Endothelial cell of umbilical vein (primary cell): ENCODE measurements around the gene LRCH3. TPM values are rescaled to one million over a fixed set of nuclear protein-coding genes. Genes with fewer than 3 reads are reported as not detected.
A peak's percentile ranks its signal among the peaks of the same experiment; 100 is the strongest.

Experiments
- BruUV-seq: library from RNA; stranded (reverse); fragments of 400-500 nt; replicated peaks from 2 replicates; lab custom pipeline; 2021; lab: Mats Ljungman, UMichigan
- CTCF ChIA-PET: fragments of 300-600, 350-600 bp; sonication (Branson Sonifier 250); formaldehyde crosslinking; loops from one replicate; lab custom pipeline; 2021; ENCODE audit warnings: antibody characterized with exemption, inconsistent platforms; lab: Charles Lee
- POLR2A ChIA-PET: fragments of 300-600, 350-600 bp; sonication (Branson Sonifier 250); formaldehyde crosslinking; loops from one replicate; lab custom pipeline; 2021; ENCODE audit warnings: antibody characterized with exemption, inconsistent platforms; lab: Charles Lee
- DNase-seq: peaks from one replicate; pipeline ENCODE4 v3.0.0-alpha.2; 2011; ENCODE audit warnings: low read depth, low spot score
- FAIRE-seq: peaks from 2 replicates; lab custom pipeline; 2011; peaks lifted over from hg19 to GRCh38; lab: Jason Lieb, UNC
- H2AFZ ChIP-seq: 2 replicates; pipeline ENCODE4 v1.6.0; 2012; ENCODE audit warnings: low read depth, low read length, control low read depth, inconsistent platforms
- H3K27ac ChIP-seq: 2 replicates; pipeline ENCODE4 v1.5.1; 2011; ENCODE audit warnings: low read depth, mild to moderate bottlenecking, control low read depth, low read length, moderate library complexity; ENCODE audit not compliant: insufficient read depth
- H3K27me3 ChIP-seq, 2 experiments: 2 replicates each; pipeline versions ENCODE4 v1.6.0 to v1.6.1; 2011; ENCODE audit warnings: low read length in 2 of 2, mixed read lengths in 1 of 2; ENCODE audit not compliant: control insufficient read depth in 2 of 2, insufficient read depth in 2 of 2
- H3K36me3 ChIP-seq, 2 experiments: 2 replicates in 1 of 2; 3 replicates in 1 of 2; pipeline ENCODE4 v1.5.1; 2011; ENCODE audit warnings: low read length in 2 of 2, mild to moderate bottlenecking in 1 of 2, moderate library complexity in 1 of 2; ENCODE audit not compliant: control insufficient read depth in 2 of 2, insufficient read depth in 2 of 2; ENCODE audit errors: extremely low read depth in 1 of 2
- H3K4me1 ChIP-seq: 3 replicates; pipeline ENCODE4 v1.5.1; 2011; ENCODE audit warnings: mild to moderate bottlenecking, low read length; ENCODE audit not compliant: control insufficient read depth, insufficient read depth; ENCODE audit errors: extremely low read depth
- H3K4me2 ChIP-seq: 2 replicates; pipeline ENCODE4 v1.6.1; 2011; ENCODE audit warnings: low read length, control low read depth, mixed read lengths; ENCODE audit not compliant: insufficient read depth
- H3K4me3 ChIP-seq, 3 experiments: fragments of 200-600 bp in 1 of 3; sonication (generic), shearing (Covaris generic) in 1 of 3; replicated peaks in 1 of 3; 2 replicates each; pipeline ENCODE4 v1.5.1; 2011 to 2016; ENCODE audit warnings: control low read depth in 3 of 3, low read length in 3 of 3, mild to moderate bottlenecking in 2 of 3, inconsistent platforms in 1 of 3, low read depth in 1 of 3, moderate library complexity in 1 of 3; ENCODE audit not compliant: insufficient read depth in 1 of 3
- H3K79me2 ChIP-seq: 2 replicates; pipeline ENCODE4 v1.6.0; 2012; ENCODE audit warnings: low read length, inconsistent platforms; ENCODE audit not compliant: control insufficient read depth, insufficient read depth
- H3K9ac ChIP-seq: replicated peaks from 2 replicates; pipeline ENCODE3; 2011; ENCODE audit warnings: low read length, control low read depth; ENCODE audit not compliant: insufficient read depth; ENCODE audit errors: extremely low read depth
- H3K9me1 ChIP-seq: replicated peaks from 3 replicates; pipeline ENCODE4 v1.6.0; 2011; ENCODE audit warnings: mild to moderate bottlenecking, low read length; ENCODE audit not compliant: control insufficient read depth, insufficient read depth; ENCODE audit errors: extremely low read depth
- H3K9me3 ChIP-seq: replicated peaks from 2 replicates; pipeline ENCODE4 v1.5.1; 2012; ENCODE audit warnings: low read length, inconsistent platforms; ENCODE audit not compliant: control insufficient read depth, insufficient read depth
- H4K20me1 ChIP-seq: replicated peaks from 2 replicates; pipeline ENCODE3; 2011; ENCODE audit warnings: mild to moderate bottlenecking, low read length; ENCODE audit not compliant: control insufficient read depth, insufficient read depth; ENCODE audit errors: extremely low read depth
- EZH2 ChIP-seq: IDR thresholded peaks from 2 replicates; pipeline ENCODE4 v1.6.1; 2012; ENCODE audit warnings: borderline replicate concordance, low read depth, mild to moderate bottlenecking, moderate library complexity, low read length, inconsistent platforms; ENCODE audit not compliant: severe bottlenecking
- FOS ChIP-seq: IDR thresholded peaks from 2 replicates; pipeline ENCODE4 v1.6.1; 2011; ENCODE audit warnings: mild to moderate bottlenecking, low read length, moderate library complexity, borderline replicate concordance; ENCODE audit not compliant: insufficient read depth
- GATA2 ChIP-seq: IDR thresholded peaks from 2 replicates; pipeline ENCODE4 v1.7.0; 2011; ENCODE audit warnings: low read depth, mild to moderate bottlenecking, moderate library complexity, mixed read lengths, low read length; ENCODE audit not compliant: insufficient read length, insufficient read depth
- JUN ChIP-seq: IDR thresholded peaks from 2 replicates; pipeline ENCODE4 v1.6.1; 2011; ENCODE audit warnings: borderline replicate concordance, low read depth; ENCODE audit not compliant: insufficient read length, insufficient read depth
- MAX ChIP-seq: IDR thresholded peaks from 2 replicates; pipeline ENCODE4 v1.6.1; 2011; ENCODE audit not compliant: insufficient read depth, insufficient read length
- MYC ChIP-seq: IDR thresholded peaks from one replicate; pipeline ENCODE4 v1.6.1; 2011; ENCODE audit warnings: mild to moderate bottlenecking, low read depth, low read length
- POLR2A ChIP-seq: IDR thresholded peaks from 2 replicates; pipeline ENCODE4 v1.6.1; 2012; ENCODE audit warnings: low read depth, mild to moderate bottlenecking, control low read depth, low read length
- POLR2AphosphoS5 ChIP-seq: IDR thresholded peaks from 2 replicates; pipeline ENCODE4 v1.6.1; 2012; ENCODE audit warnings: low read depth, mild to moderate bottlenecking, control low read depth, low read length, moderate library complexity; ENCODE audit not compliant: insufficient read depth
- dilution Hi-C: fragments of 300-500 bp; cut with MboI; formaldehyde crosslinking; loops from one replicate; pipeline ENCODE4 v1.15.0; 2019; ENCODE audit warnings: low sequenced_read_pairs; ENCODE audit not compliant: extremely low pct_ligation_motif_present
- intact Hi-C: fragments of 100-400 bp; cut with micrococcal nuclease; formaldehyde crosslinking; loops from one replicate; pipeline ENCODE4 v1.10.0; 2022
- polyA plus RNA-seq, 4 experiments: library from polyadenylated mRNA; depleted of rRNA in 3 of 4; stranded (reverse) in 3 of 4; unstranded in 1 of 4; fragments of >200 nt; gene quantifications; 2 replicates each; pipeline versions ENCODE4 v1.2.1 to v1.2.3, GENCODE V29; 2011 to 2012; ENCODE audit warnings: missing spikeins in 1 of 4
- total RNA-seq: library from RNA; stranded (reverse); gene quantifications from 2 replicates; pipeline ENCODE4 v1.2.3, GENCODE V29; 2021
- TF ChIP-seq, protein P1 (sequence below), 2 donors: IDR thresholded peaks; 1 replicate in 1 of 2; 2 replicates in 1 of 2; pipeline ENCODE4 v1.5.1; 2011; ENCODE audit warnings: low read length in 2 of 2, mild to moderate bottlenecking in 2 of 2, moderate library complexity in 2 of 2, control low read depth in 1 of 2, inconsistent platforms in 1 of 2, low read depth in 1 of 2; ENCODE audit not compliant: insufficient read depth in 1 of 2; ENCODE audit errors: extremely low read depth in 1 of 2

Gene LRCH3
- total and polyA plus RNA-seq, 2 donors (not counting 3 experiments of a cell fraction or from before 2014, with no cell fraction given): 43.9 to 60.3 TPM

GRCh38 chr3:197791892-197792647 lies 1.0 kb downstream of the LRCH3 start:
- peaks cover 2% of the 10 kb centered on the region for H4K20me1 ChIP-seq
- DNase-seq (peak; percentile 57), FAIRE-seq (no peak)
- H2AFZ ChIP-seq: peak overlapping the region; percentile 95
- H3K36me3 ChIP-seq: no peaks in the 10 kb centered on the region
- POLR2A ChIA-PET: interaction anchor here (1.1 kb wide), 1 partner anchor 9 kb away, joined by 4 read pairs; no protein-coding TSS in a partner anchor
- peak overlapping the region; percentile 98 for H3K9ac ChIP-seq
- H3K4me2 ChIP-seq: peak overlapping the region; percentile 98
- intact Hi-C loops: loop anchor here (1.0 kb wide), 1 partner anchor 43 kb away; the partner anchor contains the start of gene FYTTD1
- peak overlapping the region; percentile 92 for H3K27ac ChIP-seq
- H3K4me3 ChIP-seq: peak overlapping the region; percentile 60 to 86 (median 68)
- no peaks in the 10 kb centered on the region for H3K9me1 ChIP-seq
- BruUV-seq: TSS peak; percentile 32
- H3K4me1 ChIP-seq: peaks cover 14% of the 10 kb centered on the region
- H3K9me3 ChIP-seq: no peaks in the 10 kb centered on the region
- dilution Hi-C loops: no loop called here
- CTCF ChIA-PET: interaction anchor here (0.8 to 2.1 kb wide), 3 partner anchors 9 to 41 kb away, joined by 3 to 6 read pairs (median 4); no protein-coding TSS in a partner anchor
- H3K27me3 ChIP-seq: no peaks in the 10 kb centered on the region
- TF ChIP-seq, protein P1, sequence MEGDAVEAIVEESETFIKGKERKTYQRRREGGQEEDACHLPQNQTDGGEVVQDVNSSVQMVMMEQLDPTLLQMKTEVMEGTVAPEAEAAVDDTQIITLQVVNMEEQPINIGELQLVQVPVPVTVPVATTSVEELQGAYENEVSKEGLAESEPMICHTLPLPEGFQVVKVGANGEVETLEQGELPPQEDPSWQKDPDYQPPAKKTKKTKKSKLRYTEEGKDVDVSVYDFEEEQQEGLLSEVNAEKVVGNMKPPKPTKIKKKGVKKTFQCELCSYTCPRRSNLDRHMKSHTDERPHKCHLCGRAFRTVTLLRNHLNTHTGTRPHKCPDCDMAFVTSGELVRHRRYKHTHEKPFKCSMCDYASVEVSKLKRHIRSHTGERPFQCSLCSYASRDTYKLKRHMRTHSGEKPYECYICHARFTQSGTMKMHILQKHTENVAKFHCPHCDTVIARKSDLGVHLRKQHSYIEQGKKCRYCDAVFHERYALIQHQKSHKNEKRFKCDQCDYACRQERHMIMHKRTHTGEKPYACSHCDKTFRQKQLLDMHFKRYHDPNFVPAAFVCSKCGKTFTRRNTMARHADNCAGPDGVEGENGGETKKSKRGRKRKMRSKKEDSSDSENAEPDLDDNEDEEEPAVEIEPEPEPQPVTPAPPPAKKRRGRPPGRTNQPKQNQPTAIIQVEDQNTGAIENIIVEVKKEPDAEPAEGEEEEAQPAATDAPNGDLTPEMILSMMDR (IDR thresholded peaks at IDR 0.05; ENCODE audit: extremely low read depth in 1 of 2, insufficient read depth in 1 of 2, low read depth in 1 of 2, low read length in 2 of 2): no peak
- TF ChIP-seq MYC (no peak), FOS (no peak), MAX (no peak), GATA2 (no peak), EZH2 (no peak), POLR2A (no peak), JUN (no peak), POLR2AphosphoS5 (no peak)
- H3K79me2 ChIP-seq: peaks cover 52% of the 10 kb centered on the region
